HG03571 (cell line): ENCODE data around the gene EYA3.

ENCODE experiments used
- ATAC-seq: cut with Tn5 transposase; IDR thresholded peaks from one replicate; pipeline ENCODE4 v1.9.1; 2021; ENCODE audit not compliant: unreplicated experiment

EYA3 gene

GRCh38 chr1:28073867-28074266, 14.5 kb downstream of the EYA3 start:
- ATAC-seq = no peak

DNA sequence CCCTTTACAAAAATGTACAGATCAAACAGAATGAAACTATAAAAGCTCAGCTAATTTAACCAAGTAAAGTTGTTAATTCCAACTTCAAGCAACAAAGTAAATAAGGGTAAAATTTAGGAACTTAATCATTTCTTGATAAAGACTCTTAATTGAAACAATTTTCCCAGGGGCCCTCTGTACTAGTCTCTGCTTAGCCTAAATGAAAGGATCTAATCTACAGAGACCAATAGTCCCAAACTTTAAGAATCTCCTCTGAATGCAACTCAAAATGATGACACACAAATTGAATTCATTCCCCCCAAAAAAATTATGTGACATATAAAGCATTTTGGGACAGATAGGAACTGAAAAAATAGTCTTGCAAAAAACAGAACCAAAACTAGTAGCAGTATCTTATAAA, 16.6 kb downstream of the EYA3 start:
- no peak for ATAC-seq

DNA sequence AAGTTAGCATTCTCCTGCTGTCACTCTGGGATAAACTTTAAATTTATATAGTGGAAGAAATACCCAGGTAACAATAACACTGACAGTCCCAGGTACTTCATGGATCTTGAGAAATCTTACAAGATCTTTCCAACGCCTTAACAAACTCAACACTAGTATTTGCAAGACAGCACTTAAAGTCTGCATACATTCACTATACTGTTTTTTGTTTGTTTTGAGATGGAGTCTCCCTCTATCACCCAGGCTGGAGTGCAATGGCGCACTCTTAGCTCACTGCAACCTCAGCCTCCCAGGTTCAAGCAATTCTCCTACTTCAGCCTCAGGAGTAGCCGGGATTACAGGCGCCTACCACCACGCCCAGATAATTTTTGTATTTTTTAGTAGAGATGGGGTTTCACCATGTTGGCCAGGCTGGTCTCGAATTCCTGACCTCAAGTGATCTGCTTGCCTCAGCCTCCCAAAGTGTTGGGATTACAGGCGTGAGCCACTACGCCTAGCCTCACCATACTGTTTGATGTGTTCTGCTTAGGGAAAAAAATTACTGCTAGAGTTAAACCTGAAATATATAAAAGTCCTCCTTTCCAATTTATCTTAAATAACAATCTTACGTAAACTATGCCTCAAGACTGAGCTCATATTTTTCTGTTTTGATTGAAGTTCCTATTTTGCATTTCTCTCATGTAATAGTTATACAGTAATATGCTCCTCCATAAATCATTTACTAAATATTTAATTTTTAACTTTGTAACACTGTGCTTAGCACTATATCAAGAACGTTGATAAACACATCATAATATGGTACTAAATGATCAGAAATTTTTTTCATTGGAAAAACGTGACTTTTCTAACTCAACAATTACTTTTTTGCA, 17.5 kb downstream of the EYA3 start:
- no peak for ATAC-seq

DNA sequence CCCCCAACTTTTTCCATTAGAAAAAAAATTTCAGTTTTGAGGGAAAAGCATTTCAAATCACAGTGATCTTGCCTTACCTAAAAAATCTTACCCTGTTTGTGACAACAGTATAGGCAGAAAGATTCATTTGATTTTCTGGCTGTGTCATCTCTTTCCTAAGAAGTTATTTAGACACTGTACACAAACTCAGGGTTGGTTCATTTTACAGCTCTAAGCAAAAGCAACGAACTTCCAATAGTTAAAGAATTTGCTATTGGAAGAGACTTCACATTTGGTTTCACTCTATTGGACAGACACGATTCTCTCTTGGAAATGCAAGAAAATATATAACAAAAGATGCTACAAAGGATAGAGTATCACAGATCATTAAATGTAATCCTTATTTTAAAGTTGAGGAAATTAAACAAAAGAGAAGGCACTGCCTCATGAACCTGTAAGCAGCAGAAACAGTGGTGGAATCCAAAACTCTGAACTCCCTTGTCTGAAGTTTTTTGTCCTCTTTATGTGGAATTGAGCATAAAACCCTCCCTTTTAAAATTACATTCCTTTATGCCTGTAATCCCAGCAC, 20.8 kb downstream of the EYA3 start:
- no peak for ATAC-seq

- no peak for ATAC-seq
These were observed 21.8 kb downstream of the EYA3 start for GRCh38 chr1:28066393-28067154.

DNA sequence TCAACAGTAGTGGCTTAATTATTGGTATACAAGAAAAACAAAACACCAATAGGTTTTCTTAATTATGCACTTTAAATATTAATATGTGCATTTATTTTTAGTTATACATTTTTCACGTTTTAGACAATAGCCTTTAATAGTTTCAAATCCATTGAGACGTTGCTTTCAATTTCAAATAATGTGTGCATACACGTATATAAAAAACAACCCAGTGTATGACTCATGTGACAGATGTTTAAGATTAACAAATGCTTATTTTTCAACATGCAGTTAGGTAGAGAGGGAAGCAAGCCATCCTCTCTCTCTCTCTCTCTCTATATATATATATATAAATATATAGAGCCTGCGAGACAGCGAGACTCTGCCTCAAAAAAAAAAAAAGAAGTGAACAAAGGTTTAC, 24.3 kb downstream of the EYA3 start:
- ATAC-seq = no peak

DNA sequence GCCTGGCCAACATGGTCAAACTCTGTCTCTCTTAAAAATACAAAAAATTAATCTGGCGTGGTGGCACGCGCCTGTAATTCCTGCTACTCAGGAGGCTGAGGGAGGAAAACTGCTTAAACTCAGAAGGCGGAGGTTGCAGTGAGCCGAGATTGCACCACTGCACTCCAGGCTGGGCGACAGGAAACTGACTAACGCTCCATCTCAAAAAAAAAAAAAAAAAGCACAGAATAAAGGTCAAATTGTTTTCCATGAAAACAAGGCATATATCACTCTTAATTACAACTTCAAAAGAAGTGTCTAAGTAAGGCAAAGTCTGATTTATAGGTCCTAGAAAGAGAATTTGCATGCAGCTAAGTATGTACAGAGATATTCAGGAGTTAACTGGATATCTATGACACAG, 25.6 kb downstream of the EYA3 start:
- ATAC-seq = no peak

GRCh38 chr1:28058971-28059878, 29.2 kb downstream of the EYA3 start:
- ATAC-seq = no peak

- no peak for ATAC-seq
These were observed 30.2 kb downstream of the EYA3 start for GRCh38 chr1:28058168-28058567.

DNA sequence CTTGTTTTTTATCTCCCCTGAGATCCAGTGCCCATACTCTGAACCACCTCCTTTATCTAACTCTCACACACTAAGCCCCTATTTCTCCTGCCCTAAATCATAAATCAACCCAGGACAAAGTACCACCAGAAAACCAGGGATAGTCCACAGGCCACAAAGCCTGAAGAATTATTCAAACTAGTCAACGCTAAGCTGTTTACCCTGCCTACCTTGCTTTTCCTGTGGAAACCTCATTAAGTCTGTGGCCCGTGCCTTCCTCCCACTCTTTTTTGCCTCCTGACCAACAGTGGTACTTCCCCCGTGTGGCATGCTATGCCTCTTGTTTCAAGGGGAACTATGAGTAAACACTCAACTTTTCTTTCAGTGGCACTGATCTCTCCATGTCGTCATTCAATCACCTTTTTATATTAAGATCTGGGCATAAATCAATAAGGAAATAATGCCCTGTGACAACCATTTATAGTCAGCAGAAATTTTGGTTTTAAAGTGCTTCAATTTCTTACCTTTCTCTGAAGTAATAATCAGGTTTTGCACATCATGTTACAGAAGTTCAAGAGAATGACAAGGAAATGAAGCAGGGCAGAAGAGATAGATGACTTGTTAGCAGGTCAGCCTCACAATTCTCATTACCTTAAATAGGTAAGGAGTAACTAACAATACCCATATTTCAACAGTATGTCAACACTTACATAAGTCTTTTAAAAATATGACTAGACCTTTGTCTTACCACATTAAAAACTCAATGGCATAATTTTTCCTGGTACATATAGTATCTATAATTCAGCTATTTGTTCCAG, 32.1 kb downstream of the EYA3 start:
- no peak for ATAC-seq

- no peak for ATAC-seq
These were observed 37.6 kb downstream of the EYA3 start for GRCh38 chr1:28050776-28051175.

- no peak for ATAC-seq
These were observed 41.7 kb downstream of the EYA3 start for GRCh38 chr1:28046716-28047115.

- no peak for ATAC-seq
These were observed 42.6 kb downstream of the EYA3 start for GRCh38 chr1:28045777-28046176.

- ATAC-seq = no peak
These were observed 44.0 kb downstream of the EYA3 start for GRCh38 chr1:28044399-28044798.

DNA sequence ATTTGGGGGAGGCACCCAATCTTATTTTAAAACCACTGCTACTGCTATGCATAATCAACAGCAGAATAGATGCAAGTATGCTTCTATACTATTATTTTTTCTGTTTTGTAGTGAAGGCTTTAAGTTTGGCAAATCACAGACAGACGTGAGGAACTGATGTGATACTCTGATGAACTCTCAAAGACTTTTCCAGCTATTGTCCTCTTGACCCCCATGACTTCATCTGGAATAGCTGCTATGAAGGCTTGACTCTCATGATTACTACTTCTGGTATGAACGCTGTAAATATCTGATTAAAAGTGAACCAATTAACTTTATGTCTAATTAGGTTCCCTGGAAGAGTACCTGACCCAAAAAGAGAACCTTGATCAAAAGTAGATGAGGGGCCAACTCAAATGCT, 49.1 kb downstream of the EYA3 start:
- ATAC-seq = no peak

DNA sequence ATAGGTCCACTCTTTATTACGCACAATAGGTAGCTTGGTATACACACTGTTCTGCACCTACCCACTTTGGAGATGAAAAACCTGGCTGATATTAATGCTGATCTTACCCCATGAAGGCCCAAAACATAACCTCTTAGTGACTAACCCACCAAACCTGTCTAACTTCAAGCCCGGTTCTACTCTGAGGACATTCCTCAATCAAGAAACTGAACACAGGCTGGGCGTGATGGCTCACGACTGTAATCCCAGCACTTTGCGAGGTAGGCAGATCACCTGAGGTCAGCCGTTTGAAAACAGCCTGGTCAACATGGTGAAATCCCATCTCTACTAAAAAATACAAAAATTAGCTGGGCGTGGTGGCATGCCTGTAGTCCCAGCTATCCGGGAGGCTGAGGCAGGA, 50.5 kb downstream of the EYA3 start:
- no peak for ATAC-seq

DNA sequence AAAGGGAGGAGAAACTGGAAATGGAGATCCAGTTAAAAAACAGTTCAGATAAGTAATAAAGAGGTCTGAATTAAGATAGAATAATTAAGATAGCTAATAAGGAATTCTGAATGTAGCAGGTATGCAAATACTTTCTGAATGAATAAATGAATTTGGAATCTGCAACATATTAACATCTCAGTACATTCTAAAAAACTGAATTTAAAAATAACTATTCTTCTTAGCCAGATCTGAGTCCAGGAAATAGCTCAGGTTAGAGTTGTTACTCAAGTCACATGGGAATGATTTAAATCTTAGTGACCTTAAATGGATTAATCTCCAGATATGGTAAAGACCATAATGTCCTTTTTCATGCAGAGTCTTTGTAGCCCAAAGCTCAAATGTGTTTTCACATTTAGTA, 51.2 kb downstream of the EYA3 start:
- no peak for ATAC-seq

GRCh38 chr1:28036431-28036830, 52.0 kb downstream of the EYA3 start:
- ATAC-seq = no peak

DNA sequence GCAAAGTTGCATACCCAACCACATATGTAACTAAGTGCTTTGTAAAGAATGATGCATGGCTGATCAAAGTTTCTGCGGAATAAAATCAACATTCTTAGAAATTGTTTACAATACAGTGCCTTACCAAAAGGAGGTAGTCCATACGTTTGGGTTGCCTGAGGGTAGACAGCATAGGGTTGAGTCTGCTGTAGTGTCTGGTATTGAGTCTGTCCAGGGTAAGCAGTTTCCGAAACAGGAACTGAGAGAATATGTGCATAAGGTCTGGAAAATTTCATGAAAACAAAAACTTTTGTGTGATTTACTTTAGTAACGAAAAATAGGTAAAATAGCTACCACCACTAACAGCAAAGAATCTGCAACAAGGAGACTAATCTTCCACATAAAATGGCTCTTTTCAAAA, 53.0 kb downstream of the EYA3 start:
- ATAC-seq = no peak

DNA sequence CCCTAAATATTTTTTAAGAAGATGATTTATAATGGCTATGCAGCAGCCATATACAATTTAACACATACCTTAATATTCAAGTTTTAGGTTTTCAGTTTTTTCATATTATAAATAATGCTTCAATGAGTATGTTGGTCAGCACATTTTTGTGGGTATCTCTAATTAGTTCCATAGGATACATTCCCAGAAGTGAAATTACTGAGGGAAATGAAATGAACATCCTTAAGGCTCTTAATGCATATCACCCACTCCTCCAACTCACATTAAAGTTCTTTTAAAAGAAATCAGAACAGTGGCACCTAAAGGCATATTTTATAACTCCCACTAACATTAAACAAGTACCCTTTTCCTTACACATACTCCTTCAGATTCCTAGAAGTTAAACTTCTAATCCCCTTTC, 56.1 kb downstream of the EYA3 start:
- ATAC-seq = no peak
